Mesodermal cell (in vitro differentiated cells): ENCODE measurements around the gene LRRC8D. TPM values are rescaled to one million over a fixed set of nuclear protein-coding genes. Genes with fewer than 3 reads are reported as not detected.
"Not testable (repeated sequence)": the region's sequence is repeated elsewhere in the genome, so short reads cannot be mapped to it uniquely, and the experiment has no call there.

Source experiments
- H3K27ac ChIP-seq: 2 replicates; pipeline ENCODE4 v1.7.0; 2013; ENCODE audit warnings: mild to moderate bottlenecking, low read depth, low read length, moderate library complexity; ENCODE audit not compliant: severe bottlenecking
- H3K36me3 ChIP-seq: 2 replicates; pipeline ENCODE4 v1.7.1; 2013; ENCODE audit warnings: mild to moderate bottlenecking, low read length, moderate library complexity; ENCODE audit not compliant: control insufficient read depth, insufficient read depth
- H3K4me1 ChIP-seq: one replicate; pipeline ENCODE4 v1.7.1; 2013; ENCODE audit warnings: mild to moderate bottlenecking, low read length; ENCODE audit not compliant: insufficient read depth, control insufficient read depth, poor library complexity, severe bottlenecking
- H3K4me3 ChIP-seq: 2 replicates; pipeline ENCODE4 v1.7.0; 2013; ENCODE audit warnings: low read length, control low read depth, mild to moderate bottlenecking; ENCODE audit not compliant: insufficient read depth, poor library complexity, severe bottlenecking; ENCODE audit errors: extremely low read depth
- H3K9me3 ChIP-seq: 2 replicates; pipeline ENCODE4 v1.7.1; 2013; ENCODE audit warnings: mild to moderate bottlenecking, low read length, moderate library complexity; ENCODE audit not compliant: control insufficient read depth
- WGBS, 2 experiments: methylation state at CpG; one replicate each; pipeline ENCODE4 v1.1.5; 2013; ENCODE audit warnings: missing lambda C conversion rate in 2 of 2; ENCODE audit not compliant: insufficient coverage in 2 of 2; 5-methylcytosine and 5-hydroxymethylcytosine counted together
- polyA plus RNA-seq, 2 experiments: library from polyadenylated mRNA; stranded (reverse); fragments of 50-300 nt; gene quantifications; one replicate each; pipeline ENCODE4 v1.2.3, GENCODE V29; 2013

The LRRC8D gene
- polyA plus RNA-seq (2013, experiment 1 of 2) = 15.8 TPM
- 13.2 TPM for polyA plus RNA-seq (2013, experiment 2 of 2)

DNA sequence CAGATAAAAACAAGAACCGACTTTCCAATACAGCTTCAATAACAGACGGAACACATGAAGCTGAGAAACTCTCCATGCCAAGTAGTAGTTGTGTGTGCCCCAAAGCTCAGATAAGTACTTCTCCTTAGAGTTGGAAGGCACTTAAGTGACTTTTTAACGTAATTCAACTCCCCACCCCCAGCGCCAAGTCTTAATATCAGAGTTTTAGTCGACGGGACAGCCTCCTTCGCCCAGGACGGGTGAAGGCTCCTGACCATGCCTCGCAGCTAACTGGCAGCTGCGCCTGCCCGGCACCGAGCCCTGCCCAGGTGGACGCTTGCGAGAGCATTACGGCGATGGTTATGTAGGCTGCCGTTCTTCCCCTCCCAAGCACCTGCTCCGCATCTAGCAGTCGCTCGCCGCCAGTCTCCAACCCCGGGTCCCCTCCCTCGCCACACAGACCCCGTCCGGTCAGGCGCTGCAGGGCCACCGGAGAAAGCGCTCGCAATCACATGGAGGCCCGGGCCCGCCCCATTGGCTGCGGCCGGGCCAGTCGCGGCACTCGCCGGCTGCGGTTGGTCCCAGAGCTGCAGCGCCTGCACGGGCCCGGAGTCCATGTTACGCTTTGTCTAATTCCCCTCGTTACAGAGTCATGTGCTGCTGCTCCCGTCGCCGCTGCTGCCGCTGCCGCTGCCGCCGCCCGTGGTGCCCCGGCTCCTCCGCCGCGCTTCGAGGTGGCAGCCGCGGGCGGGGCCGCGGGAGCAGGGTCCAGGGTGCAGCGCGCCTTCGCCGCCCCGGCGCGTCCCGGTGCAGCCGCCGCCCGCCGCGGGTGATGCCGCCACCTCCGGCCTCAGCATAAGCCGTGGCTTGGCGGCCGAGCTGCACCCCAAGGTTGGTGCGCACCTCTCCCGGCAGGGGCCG, at the start of gene LRRC8D:
TSS of gene LRRC8D (plus strand) at position 611 of the 900 bp plus-strand sequence. CDS start 112,037 bp downstream, outside the sequence.
- Histone ChIP-seq H3K4me3 (peak within 1 kb of the TSS; percentile 71), H3K36me3 (no peaks in the 10 kb centered on the region), H3K4me1 (peaks cover 5% of the 10 kb centered on the region), H3K27ac (no peak within 1 kb of the TSS), H3K9me3 (no peaks in the 10 kb centered on the region)
- WGBS, 2 experiments = 0 to 3% methylated on average over 45 to 71 of the region's 82 CpGs

DNA sequence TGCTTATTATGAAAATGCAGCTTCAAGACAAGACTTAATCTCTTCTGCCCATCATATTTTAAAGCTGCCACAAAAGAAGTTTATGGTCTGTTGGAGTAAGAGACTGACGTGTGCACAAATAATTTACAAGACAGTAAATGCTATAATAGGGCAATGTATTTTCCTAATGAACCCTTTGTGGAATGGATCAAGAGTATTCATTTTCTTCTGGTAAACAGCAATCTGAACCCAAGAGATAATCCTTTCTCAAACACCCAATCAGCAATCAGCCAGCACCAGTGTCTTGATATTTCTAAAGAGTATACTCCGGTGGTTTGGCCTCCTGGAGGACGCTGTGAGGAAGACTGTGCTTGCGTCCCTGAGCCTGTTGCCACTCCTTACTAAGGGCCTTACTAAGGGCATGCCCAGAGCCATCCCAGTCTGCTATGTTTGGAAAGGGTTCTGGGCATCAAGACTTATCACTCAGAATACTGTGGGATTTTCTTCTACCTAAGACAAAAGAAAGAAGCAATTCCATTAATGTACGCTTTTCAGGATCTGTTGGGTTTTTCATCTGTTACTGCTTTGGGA, 48.8 kb upstream of the LRRC8D start:
- 83 to 95% methylated on average over 3 to 4 of the region's 5 CpGs for WGBS, 2 experiments
- H3K4me1 ChIP-seq = no peaks in the 10 kb centered on the region

DNA sequence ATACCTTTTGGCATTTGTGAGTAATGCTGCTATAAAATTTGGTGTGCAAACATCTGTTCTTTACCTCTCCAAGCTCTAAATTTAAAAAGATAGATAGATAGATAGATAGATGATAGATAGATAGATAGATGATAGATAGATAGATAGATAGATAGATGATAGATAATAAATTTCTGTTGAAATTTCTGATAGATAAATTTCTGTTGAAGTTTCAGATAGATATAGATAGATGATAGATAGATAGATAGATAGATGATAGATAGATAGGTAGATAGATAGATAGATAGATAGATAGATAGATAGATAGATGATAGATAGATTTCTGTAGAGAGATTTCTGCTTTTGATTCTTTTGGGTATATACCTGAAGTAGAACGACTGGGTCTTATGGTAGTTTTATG, 44.7 kb upstream of the LRRC8D start:
- not testable (repeated sequence) for H3K4me1 ChIP-seq, H3K9me3 ChIP-seq, H3K4me3 ChIP-seq, H3K27ac ChIP-seq, H3K36me3 ChIP-seq
- 60% methylated on average over 1 of the region's 1 CpG; no CpG with 5 or more reads in 1 of the 2 experiments for WGBS, 2 experiments

More for the DNA sequence above, 48.8 kb upstream of the LRRC8D start:
- Histone ChIP-seq H3K36me3 (no peaks in the 10 kb centered on the region), H3K27ac (no peak overlapping the region), H3K4me3 (no peak overlapping the region), H3K9me3 (no peaks in the 10 kb centered on the region)

DNA sequence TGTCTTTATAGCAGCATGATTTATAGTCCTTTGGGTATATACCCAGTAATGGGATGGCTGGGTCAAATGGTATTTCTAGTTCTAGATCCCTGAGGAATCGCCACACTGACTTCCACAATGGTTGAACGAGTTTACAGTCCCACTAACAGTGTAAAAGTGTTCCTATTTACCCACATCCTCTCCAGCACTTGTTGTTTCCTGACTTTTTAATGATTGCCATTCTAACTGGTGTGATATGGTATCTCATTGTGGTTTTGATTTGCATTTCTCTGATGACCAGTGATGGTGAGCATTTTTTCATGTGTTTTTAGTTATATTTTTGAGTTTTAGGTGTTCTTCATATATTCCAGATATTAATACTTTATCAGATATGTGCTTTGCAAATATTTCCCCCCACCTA, 43.6 kb upstream of the LRRC8D start:
- not testable (repeated sequence) for H3K4me1 ChIP-seq, H3K36me3 ChIP-seq, H3K4me3 ChIP-seq, H3K27ac ChIP-seq, H3K9me3 ChIP-seq
- WGBS, 2 experiments = no CpG with 5 or more reads among the region's 2 CpGs

DNA sequence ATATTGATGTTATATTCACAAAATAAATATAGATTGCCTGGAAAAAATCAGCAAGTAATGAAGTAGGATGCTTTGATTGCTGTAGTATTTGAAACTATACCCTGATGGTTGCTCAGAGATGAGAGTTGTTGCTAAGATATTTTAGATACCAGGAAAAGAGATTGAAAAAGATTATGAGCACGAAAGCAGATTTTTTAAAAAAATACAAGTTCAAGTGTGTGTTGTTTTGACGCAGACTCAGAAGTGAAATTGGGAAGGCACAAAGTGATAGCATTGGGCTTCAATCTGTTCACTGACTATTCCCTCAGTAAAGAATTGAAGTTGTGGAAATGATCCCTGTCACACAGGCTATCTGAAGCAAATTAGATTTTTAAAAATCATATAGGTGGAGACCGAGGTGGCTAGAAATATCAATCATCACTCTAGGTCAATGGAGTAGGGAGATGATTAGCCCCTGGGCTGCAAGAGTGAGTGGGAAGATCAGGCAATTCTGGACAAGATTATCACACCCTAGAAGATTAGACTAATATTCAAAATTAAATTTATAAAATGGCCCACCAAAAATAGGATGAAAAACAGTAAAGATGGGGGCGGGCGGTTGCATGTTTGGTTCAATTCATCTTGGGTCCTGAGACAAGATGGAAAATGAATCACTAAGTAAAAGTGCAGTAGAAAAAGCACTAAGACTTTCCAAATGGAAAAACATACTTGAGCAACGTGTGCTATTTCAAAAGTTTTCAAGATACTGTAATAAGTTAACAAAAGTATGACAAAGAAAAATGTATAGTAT, 41.5 kb upstream of the LRRC8D start:
- WGBS, 2 experiments = 68 to 71% methylated on average over 1 to 2 of the region's 6 CpGs
- Histone ChIP-seq H3K9me3 (no peaks in the 10 kb centered on the region), H3K4me3 (no peak overlapping the region)

DNA sequence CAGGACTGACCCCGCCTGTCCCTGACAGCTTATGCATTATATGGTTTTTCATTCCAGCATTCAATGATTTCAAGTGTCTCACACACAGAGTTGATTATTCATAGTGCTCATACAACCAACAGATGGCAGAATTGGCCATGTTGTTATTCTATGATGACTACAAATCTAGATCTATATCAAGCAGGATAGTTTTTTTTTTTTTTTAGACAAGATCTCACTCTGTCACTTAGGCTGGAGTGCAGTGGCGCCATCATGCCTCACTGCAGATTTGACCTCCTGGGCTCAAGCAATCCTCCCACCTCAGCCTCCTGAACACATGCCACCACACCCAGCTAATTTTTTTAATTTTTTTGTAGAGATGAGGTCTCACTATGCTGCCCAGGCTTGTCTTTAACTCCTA, 40.1 kb upstream of the LRRC8D start:
- no peak overlapping the region for H3K4me3 ChIP-seq
- no CpG with 5 or more reads among the region's 2 CpGs for WGBS, 2 experiments
- no peaks in the 10 kb centered on the region for H3K9me3 ChIP-seq
- no peaks in the 10 kb centered on the region for H3K36me3 ChIP-seq
- H3K4me1 ChIP-seq = no peaks in the 10 kb centered on the region
- no peak overlapping the region for H3K27ac ChIP-seq

More for the DNA sequence above, 41.5 kb upstream of the LRRC8D start:
- no peak overlapping the region for H3K27ac ChIP-seq
- H3K4me1 ChIP-seq = no peaks in the 10 kb centered on the region
- H3K36me3 ChIP-seq = no peaks in the 10 kb centered on the region

DNA sequence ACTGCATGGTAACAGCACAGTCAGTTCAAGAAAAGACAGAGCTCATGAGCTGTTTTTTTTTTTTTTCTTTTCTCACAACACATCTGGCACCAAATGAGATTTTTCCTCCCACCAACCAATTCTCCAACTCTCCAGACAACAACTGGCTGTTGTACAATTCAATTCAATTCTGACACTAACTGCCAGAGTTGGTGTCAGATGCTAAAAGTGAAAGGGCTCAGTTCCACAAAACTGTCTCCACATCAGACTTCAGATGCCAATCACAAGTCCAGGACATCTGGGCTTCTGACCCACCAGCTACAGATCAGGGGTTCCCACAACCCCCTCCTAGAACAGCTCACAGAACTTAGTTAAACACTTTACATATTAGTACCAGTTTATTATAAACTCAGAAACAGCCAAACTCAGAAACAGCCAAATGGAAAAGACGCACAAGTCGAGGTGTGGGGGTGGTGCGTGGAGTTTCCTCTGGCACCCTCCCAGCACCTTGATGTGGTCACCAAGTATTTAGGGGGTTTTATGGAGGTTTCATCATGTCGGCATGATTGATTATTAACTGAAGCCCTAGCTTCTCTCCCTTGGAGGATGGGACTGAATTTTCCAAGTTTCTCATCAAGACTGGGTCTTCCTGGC, 39.2 kb upstream of the LRRC8D start:
- no peaks in the 10 kb centered on the region for H3K36me3 ChIP-seq
- no peak overlapping the region for H3K27ac ChIP-seq
- H3K4me1 ChIP-seq = no peaks in the 10 kb centered on the region
- H3K9me3 ChIP-seq = no peaks in the 10 kb centered on the region
- WGBS, 2 experiments = 81 to 97% methylated on average over 3 of the region's 4 CpGs
- no peak overlapping the region for H3K4me3 ChIP-seq

DNA sequence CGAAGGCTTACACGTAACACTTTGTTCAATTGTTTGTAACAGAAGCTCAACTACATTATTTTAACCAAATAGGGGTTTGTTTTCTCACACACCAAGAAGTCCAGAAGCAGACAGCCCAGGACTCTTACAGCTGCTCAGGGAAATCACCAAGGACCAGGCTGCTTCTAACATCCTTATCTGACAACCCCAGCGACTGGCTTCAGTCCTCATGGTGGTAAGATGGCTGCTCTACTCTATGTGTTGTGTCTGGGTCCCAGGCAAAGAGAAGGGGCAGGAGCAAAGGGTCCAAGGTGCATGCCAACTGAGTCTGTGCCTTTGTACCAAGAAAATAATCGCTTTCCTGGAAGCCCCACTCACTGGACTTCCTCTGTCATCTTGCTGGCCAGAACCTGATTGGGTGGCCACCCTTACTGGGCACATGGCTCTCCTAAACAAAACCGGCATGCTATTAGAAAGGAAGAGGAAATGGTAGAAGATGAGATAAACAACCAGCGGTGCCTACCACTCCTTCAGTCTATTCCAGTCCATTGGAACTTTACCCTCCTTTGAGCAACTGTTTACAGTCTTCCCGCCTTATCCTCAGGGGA, 34.1 kb upstream of the LRRC8D start:
- Histone ChIP-seq H3K9me3 (no peaks in the 10 kb centered on the region), H3K4me1 (no peaks in the 10 kb centered on the region), H3K27ac (no peak overlapping the region), H3K36me3 (no peaks in the 10 kb centered on the region), H3K4me3 (no peak overlapping the region)
- WGBS, 2 experiments = 81 to 92% methylated on average over 2 to 4 of the region's 7 CpGs

DNA sequence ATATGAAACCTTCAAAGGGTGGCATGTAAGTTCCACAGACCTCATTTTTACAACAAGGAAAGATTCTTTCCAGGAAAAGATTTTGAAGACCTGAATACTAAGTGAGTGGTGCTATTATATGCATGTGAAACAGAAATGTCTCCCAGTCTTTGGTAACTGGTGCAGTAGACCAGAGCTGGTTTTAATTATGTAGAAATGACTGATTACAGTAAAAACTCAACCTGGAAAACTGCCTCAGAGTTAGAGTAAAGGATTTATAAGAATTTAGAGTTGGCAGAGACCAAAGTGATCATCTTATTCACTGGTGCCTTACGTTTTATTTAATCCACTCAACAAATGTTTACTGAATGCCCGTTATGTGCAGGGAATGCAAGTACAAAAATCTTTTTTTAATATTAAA, 30.2 kb upstream of the LRRC8D start:
- Histone ChIP-seq H3K4me3 (no peak overlapping the region), H3K36me3 (no peaks in the 10 kb centered on the region), H3K27ac (no peak overlapping the region), H3K4me1 (no peaks in the 10 kb centered on the region), H3K9me3 (no peaks in the 10 kb centered on the region)
- WGBS, 2 experiments = no CpG with 5 or more reads among the region's 2 CpGs
